GM18873 (cell line): Measurements from ENCODE around the gene SMARCA2.

Source experiments
- ATAC-seq: cut with Tn5 transposase; IDR thresholded peaks from one replicate; pipeline ENCODE4 v1.9.1; 2021; ENCODE audit warnings: mild to moderate bottlenecking, moderate library complexity, moderate number of reproducible peaks; ENCODE audit not compliant: unreplicated experiment, low FRiP score

The SMARCA2 gene

DNA sequence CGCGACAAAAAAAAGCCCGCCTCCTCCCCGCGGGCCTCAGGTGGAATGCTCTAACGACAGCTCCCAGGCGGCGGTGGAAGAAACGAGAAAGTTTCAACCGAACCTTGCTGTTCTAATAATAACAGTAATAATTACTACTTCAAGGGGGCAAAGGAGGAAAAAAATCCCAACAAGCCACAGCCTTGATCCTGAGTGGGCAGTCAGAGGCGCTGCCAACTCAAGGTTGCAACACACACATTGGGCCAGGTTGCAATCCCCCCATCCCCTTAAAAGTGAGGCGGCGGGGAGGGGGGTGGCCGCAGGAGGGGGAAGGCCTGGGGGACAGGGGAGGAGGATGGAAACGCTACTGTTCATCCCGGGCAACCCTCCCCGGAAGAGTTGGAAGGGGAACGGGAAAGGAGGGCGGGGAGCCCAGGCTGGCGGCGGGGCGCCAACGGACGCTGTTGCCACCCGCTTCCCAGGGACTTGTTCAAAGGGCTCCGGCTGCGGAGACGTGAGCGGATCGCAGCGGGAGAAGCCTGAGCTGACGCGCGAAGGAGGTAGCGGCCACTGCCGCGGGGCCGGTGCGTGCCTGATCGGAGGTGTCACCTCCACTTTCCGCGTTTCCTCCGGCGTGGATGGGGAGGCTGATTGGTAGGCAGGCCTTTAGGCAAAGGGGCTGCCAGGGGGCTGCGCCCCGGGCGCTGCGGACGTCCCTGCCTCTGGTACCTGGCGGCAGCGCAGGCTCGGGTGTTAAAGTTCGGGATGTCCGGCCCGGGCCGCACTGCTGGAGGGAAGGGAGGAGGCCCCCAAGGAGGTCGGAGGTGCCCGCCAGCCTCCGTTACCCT, 647 bp downstream of the SMARCA2 start:
- ATAC-seq, result no peak

DNA sequence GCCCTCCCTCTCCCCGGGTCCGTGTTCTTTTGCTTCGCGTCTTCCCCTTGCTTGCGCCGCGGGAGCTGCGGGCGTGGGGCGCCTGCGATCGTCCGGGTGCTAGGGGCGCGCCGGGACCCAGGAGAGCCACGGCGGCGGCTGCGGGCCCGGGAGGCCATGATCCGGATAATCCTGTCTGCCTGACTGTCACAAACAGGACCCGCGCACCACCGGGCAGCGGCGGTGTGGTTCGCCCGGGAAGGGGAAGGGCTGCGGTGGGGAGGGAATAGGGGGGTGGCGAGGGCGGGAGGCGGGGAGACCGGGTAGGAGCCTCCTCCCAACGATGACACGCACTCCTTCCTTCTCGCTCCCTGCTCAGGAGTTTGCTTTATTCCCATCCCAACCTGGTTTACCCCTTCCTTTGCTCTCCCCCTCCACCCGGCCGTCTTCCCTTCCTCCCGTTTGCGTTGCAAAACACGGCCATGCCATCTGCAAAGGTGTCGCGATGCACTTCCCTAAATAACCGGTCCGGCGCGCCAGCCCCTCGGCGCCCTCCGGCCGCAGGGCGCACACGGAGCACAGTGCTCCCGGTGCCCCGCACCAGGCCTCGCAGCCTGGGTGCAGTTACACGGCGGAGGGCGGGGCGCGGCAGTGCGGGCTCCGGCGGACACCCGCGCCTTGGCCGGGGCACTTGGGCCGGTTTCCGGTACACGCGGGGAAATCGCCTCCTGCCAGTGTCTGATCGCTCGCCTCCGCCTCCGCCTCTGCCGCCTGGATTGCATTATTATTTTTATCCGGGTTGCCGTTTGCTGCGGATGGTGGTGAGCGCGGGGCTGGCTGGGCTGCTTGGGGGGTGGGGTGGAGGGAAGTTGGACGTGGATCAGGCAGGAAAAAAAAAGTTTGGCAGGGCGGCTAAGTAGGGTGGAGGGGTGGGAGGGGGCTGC, 1.5 kb downstream of the SMARCA2 start:
- ATAC-seq, result no peak

DNA sequence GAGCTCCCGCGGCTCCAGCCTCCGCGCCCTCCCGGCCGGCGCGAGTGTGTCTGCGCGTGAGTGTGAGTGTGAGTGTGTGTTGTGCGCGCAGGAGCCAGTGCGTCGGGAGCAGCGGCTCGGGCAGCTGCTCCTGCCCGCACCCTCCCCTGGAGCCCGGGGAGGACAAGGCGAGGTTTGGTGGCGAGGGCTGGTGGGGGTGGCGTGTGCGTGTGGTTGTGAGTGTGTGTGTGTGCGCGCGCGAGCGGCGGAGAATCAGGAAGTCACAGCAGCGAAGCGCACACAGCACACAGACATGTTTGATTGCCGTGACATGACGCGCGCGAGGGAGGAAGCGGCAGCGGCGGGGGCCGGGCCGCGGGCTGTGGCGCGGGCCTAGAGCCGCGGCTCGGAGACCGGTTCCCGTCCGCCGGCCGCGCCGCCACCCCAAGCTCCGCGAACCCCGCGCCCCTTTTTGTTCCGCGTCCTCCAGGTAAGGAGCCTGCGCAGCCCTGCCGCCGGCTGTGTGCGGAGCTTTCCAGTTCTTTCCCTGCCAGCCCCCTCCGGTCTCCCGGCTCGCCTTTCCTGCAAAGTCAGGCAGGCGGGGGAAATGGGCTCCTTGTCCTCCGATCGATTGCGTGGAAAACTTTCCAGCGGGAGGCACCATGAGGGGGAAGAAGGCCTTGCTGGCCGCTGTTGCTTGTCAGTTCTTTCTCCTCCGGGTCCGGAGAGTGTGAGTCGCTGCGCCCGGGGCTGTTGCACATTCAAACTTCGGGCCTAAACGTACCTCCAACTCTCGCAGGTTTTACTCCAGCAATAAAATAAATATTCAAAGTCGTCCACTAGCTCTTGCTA, 2.4 kb downstream of the SMARCA2 start:
- peak; percentile 24 for ATAC-seq

DNA sequence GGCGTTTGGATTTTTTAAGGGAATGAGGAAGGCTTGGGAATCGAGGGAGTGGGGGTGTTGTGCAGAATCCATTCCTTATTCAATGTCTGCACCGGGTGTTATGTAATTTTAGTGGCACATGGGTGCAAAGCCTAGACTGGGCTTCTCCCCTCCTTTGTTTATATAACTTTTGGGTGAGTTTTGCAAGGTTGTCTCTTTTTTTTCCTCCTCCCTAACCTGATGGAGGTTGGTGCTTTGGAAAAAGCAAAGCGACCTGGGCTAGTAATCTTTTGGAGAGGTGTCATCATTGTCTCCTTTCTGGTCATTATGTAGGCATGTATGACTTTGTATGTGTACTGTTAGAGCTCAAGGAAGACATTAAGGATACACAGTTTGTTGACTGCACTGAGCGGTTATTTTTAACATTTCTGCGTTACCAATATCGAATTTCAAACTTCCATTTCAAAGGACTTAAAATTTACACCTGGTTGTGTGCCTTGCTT, 3.1 kb downstream of the SMARCA2 start:
- no peak for ATAC-seq

DNA sequence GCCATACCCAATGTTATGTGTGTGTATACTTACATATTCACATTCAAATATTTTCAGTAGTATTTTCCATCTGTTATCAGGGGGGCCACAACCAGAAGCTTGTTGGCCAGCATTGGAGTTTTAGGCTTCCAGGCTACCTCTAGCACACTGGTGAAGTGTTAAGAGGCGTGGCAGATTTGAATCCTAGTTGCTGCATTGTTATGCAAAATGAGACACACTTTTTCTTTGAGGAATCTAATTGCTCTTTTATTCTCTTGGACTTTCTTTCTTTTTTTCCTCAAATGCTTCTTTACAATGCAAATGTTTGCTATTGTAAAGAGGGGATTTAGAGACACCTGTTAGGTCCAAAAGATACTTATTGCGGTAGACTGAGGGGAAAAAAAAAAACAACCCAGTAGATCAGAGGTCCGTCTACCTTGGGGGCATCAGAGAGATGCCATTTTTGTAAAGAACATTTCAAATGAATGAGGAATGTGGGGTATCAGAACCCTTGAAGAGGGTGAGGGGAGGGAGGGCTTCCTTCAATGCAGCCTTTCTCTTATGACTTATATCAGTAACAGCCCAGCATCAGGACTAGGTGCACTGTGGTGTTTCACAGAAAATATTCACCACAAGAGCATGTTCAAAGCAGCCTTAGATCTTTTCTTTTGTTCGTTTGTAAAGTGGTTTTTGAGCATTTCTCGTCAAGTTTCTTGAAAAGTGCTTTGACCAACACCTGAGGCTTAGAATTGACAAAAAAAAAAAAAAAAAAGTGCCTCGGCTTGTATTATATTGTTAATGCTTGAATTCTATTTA, 3.8 kb downstream of the SMARCA2 start:
- no peak for ATAC-seq

DNA sequence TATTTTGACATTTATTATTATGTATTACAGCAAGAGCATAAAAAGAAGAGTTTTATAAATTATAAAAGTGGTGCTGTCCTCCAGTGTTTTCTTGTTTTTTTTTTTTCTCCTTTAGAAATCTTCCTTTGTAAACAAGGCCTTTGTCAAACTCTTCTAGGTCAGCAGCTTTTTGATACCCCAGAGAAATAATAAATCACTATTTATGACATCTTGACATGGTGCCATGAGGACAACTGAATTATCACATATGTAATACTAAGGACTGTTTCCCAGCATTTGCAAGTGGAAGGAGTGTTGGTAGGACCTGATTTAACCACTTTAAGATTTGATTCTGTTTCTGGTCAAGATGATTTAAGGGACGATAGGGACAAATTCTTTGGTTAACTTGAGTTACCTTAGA, 4.6 kb downstream of the SMARCA2 start:
- ATAC-seq, result no peak

DNA sequence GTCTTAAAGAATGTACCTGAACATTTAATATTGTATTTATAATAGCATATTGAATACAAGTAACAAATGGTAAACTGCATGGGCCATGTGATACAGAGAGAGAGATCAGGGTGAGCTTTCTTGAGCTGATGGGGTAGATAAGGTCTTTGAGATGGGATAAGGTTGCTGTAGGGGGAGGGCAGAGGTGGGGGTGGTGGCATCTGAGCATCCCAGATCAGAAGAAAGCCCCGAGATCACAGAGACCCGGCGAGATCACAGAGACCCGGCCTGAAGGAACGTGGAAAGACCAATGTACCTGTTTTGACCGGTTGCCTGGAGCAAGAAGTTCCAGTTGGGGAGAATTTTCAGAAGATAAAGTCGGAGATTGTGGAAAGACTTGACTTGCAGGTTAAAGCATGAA, 6.6 kb downstream of the SMARCA2 start:
- ATAC-seq, result no peak

DNA sequence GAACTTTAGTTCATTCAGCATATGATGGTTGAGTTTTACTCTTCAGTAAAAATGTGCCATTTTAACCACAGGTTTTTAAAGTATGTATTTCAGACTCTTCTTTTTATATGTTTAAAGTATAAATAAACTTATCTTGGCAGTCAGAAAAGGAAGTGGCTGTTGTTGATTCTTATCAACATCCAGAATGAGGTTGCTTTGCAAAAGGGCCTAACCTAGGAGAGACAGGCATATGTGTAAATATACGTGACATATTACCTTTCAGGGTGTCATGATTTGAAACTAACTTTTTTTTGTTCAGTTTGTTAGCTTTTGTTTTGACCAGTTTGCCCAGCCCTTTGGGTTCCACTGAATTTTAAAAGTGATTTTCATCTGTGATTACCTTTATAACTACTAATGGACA, 7.4 kb downstream of the SMARCA2 start:
- ATAC-seq, result no peak

DNA sequence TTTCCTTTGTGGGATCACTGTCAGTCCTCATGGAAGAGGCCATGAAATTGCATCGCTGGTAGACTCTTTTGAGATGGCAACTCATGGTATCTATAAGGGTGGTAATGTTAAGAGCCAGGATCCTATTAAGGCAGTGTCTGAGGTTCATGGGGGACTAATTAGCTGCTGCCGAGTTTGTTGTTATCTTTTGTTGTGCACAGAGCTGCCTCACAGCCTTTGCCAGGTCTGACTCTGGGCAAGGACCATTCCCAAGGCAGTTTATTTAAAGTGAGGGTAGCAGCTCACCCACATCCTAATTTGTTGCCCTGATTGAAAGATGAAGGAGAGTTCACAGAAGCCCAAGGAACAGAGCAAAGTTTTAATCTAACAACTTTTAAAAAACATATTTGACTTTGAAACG, 7.9 kb downstream of the SMARCA2 start:
- no peak for ATAC-seq

DNA sequence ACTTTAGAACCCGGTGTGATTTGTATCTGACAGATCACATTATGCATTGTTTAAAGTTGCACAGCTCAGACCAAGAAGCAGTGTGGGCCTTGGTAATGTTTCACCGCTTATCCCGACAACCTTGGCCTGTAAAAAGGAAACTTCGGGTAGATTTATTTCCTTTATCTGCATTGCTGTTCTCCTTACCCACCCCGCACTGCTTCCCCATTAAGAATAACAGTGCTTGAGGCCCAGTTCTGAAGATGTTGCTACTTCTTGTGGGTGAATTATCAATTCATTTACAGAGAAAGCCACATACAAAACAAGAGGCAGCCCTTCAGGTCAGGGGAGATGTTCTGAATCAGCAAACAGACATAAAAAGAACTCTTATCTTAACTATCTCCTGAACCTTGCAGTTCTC, 8.4 kb downstream of the SMARCA2 start:
- peak; percentile 62 for ATAC-seq

DNA sequence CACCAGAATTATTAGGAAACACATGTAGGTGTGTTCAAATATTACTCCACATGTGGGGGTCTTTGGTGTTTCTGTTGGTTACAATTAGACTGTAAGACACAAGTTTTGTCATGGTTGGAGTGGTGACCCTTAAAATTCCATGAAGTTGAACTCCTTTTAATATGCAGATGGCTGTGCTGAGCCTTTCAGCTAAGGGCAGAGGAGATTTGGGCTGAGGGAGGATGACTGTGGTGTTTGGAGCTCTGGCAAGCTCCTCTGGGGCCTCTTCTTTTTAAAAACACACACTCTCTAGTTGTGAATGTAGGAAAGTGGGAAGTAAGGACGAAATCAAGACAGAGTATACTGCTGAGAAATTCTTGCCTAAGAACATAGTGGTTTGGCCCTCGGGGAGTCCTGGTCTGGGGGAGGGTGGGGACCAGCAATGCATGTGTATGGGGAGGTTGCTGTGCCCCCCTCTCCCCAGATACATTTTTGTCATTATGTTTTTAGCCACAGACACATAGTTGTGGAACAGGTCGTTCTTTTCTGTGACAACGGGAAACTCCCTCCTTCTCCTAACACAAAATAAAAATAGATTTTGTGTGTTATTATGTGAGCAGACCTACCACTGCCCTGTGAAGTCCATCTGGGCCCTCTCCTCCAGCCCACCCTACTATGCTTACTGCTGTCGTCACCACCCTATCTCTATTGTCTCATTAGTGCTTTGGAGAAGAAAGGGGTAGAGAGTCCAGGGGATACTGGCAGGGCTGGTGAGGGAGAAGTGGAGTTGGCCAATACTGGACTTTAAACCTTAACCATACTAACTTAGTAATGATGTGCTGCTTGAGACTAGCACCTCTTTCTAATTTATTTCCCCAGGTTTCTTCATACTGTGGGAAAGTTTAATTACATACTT, 10.0 kb downstream of the SMARCA2 start:
- ATAC-seq, result no peak

DNA sequence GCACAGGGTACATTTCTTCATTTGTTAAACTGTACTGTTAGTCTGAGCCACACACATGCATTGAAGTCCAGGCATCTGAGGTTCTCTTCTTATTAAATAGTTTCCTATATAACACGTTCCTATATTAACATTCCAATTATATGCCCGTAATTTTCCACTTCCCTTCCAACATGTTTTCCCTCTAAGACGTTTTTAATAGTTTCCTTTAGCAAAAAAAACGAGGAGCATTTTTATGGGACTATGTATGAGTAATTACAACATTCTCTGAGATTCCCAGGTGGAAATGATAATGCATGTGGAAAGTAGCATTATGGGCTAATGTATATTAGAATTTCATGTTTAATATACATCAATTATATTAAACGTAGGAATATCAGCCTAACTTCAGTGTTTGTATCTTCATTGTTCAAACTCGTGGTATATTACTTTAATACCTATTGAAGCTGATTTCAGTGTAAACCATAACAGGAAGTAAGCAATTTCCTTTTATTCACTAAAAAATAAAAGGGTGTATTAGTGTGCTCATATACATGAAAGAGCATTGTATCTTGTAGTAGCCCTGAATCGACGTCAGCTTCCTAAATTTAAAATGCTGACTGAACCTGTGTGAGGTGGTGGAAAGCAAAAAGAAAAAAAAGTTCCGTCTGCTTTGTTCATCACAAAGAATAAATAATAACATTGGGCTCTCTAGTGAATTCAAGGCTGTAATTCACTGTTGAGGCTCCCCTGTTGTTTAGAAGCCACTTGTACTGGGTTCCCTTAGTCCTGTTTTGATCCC, 11.3 kb downstream of the SMARCA2 start:
- no peak for ATAC-seq

DNA sequence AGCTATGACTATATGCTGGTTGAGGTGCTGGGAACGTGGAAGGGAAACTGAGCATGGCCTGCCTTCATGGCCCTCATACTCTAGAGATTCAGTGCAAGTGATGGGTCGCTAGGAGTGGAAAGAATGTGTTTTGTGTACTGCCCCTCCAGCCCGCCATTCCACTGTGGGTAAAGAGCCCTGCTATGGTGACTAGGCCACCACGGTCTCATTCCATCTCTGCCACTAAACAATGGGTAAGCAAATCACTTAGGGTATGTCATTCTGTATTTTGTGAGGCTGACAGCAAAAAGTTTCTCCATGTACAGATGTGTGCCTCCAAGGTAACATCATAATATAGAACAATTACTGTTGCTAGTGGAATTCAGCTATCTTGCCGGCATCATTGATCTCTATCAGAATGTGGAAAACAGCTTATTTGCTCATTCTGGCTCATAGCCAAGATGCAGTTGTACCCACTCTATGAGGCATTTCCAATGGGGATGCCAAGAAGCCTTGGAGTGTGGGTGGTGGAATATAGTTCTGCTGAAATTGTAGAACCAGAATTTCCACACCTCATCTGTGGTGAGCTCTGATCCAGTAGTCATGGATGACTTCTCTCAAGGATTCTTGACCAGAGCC, 12.5 kb downstream of the SMARCA2 start:
- ATAC-seq, result no peak

DNA sequence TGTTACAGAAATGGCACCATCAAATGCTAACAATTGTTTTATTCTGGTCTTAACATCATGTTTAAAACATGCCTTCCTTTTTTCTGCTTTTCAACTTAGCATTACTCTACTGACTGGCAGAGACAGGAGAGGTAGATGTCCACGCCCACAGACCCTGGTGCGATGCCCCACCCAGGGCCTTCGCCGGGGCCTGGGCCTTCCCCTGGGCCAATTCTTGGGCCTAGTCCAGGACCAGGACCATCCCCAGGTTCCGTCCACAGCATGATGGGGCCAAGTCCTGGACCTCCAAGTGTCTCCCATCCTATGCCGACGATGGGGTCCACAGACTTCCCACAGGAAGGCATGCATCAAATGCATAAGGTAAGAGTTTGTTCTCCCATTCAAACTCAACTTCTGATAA, 13.7 kb downstream of the SMARCA2 start:
- no peak for ATAC-seq

DNA sequence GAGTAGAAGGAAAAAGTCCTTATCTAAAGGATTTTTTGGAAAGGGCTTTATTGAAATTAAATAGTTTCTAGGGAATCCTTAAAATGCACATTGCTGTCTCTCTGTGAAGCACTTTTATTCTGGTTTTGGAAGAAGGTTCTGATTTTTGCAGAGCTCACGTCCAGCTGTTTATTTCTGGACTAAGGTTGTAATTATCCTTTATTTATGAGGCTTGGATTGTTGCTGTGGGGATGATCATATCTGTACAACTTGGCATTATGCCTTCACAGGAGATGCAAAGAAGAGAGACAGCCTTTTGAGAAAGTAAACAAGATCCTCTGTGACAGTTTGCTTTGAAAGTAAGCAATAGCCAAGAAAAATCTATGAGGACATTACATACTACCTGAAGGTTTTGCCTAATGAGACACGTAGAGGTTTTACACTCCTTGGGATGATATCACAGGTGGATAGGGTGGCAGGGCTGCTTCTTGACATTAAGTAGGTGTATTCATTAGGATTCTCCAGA, 14.6 kb downstream of the SMARCA2 start:
- ATAC-seq, result no peak

DNA sequence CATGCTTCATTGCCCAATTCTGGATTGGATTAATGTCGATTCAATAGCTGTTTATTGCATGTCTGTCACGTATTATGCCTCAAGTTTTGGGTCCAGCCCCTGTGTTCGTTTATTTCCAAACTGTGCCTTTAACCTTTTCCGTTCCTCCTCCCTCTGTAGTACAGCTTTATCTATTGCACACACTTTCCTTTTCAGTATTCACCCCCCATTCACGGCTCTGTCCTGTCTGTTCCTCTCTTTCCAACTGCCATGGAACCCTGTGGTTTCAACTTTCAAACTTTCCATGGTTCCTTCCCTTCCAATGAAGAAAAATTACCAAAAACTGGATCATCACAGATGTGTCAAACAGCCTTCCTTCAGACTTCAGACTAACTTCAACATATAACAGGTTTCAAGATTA, 17.1 kb downstream of the SMARCA2 start:
- no peak for ATAC-seq

DNA sequence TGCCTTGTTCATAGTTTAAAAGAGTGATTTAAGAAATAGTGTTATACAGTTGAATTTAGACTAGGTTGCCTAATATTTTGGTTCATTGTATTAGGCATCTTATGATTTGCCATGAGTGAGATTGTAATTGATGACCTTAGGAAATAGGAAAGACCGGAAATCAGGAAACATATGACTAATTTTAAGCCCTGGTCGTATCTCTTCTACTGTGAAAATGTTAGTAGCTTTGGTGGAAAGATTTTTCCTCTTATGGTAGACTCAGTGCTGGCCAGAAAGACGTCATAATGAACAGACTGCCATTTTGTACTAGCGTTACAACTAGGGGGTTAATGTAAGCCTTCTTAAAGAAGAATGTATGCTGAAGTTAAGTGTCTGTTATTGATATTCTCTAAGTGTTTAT, 21.7 kb downstream of the SMARCA2 start:
- no peak for ATAC-seq
